Common myeloid progenitor, CD34-positive (primary cell): Measurements from ENCODE around the gene CMTM3.
"Not testable (repeated sequence)": the region's sequence is repeated elsewhere in the genome, so short reads cannot be mapped to it uniquely, and the experiment has no call there.

Experiments used
- CTCF ChIA-PET: fragments of 350-600 bp; sonication (Branson Sonifier 250); formaldehyde crosslinking; loops from one replicate; lab custom pipeline; 2021; ENCODE audit warnings: antibody characterized with exemption; lab: Charles Lee
- POLR2A ChIA-PET: fragments of 350-600 bp; sonication (Branson Sonifier 250); formaldehyde crosslinking; loops from one replicate; lab custom pipeline; 2021; ENCODE audit warnings: antibody characterized with exemption; lab: Charles Lee
- DNase-seq, 3 donors: peaks; one replicate each; pipeline versions ENCODE4 v3.0.0 to v3.0.0-alpha.2; 2013
- H3K27ac ChIP-seq, 2 experiments: 1 replicate in 1 of 2; 2 replicates in 1 of 2; pipeline ENCODE4 v1.7.0; 2013; ENCODE audit warnings: inconsistent platforms in 2 of 2, low read length in 2 of 2, mild to moderate bottlenecking in 2 of 2, low read depth in 1 of 2, moderate library complexity in 1 of 2; ENCODE audit not compliant: severe bottlenecking in 2 of 2, insufficient read depth in 1 of 2, poor library complexity in 1 of 2
- H3K27me3 ChIP-seq, 5 experiments: replicated peaks in 2 of 5; 1 replicate in 3 of 5; 2 replicates in 2 of 5; pipeline versions ENCODE4 v1.6.1 to v1.7.0; 2013; ENCODE audit warnings: low read length in 4 of 5, mild to moderate bottlenecking in 2 of 5, moderate library complexity in 2 of 5, inconsistent platforms in 1 of 5; ENCODE audit not compliant: insufficient read depth in 5 of 5, control insufficient read depth in 4 of 5
- H3K36me3 ChIP-seq, 4 experiments: 1 replicate in 2 of 4; 2 replicates in 2 of 4; pipeline versions ENCODE4 v1.6.1 to v1.7.0; 2013; ENCODE audit warnings: low read length in 3 of 4, control low read depth in 1 of 4, mild to moderate bottlenecking in 1 of 4; ENCODE audit not compliant: control insufficient read depth in 4 of 4, insufficient read depth in 4 of 4
- H3K4me1 ChIP-seq, 4 experiments: 1 replicate in 3 of 4; 2 replicates in 1 of 4; pipeline versions ENCODE4 v1.6.1 to v1.7.1; 2013; ENCODE audit warnings: low read length in 3 of 4, mild to moderate bottlenecking in 3 of 4, control low read depth in 1 of 4, inconsistent platforms in 1 of 4, moderate library complexity in 1 of 4; ENCODE audit not compliant: control insufficient read depth in 4 of 4, insufficient read depth in 4 of 4; ENCODE audit errors: control extremely low read depth in 1 of 4
- H3K4me3 ChIP-seq, 7 experiments: 1 replicate in 4 of 7; 2 replicates in 3 of 7; pipeline versions ENCODE4 v1.5.1 to v1.7.0; 2013; ENCODE audit warnings: mild to moderate bottlenecking in 7 of 7, low read length in 6 of 7, moderate library complexity in 6 of 7, inconsistent platforms in 2 of 7, low read depth in 2 of 7, control low read depth in 1 of 7; ENCODE audit not compliant: insufficient read depth in 4 of 7, control insufficient read depth in 1 of 7; ENCODE audit errors: extremely low read depth in 1 of 7
- H3K9me3 ChIP-seq, 5 experiments: 1 replicate in 4 of 5; 2 replicates in 1 of 5; pipeline versions ENCODE4 v1.6.1 to v1.7.1; 2013; ENCODE audit warnings: low read length in 4 of 5, mild to moderate bottlenecking in 2 of 5, inconsistent platforms in 1 of 5, low read depth in 1 of 5, moderate library complexity in 1 of 5; ENCODE audit not compliant: control insufficient read depth in 4 of 5, insufficient read depth in 2 of 5; ENCODE audit errors: control extremely low read depth in 1 of 5
- WGBS: methylation state at CpG from one replicate; pipeline ENCODE4 v1.1.5; 2013; ENCODE audit not compliant: insufficient coverage; 5-methylcytosine and 5-hydroxymethylcytosine counted together

Gene CMTM3

GRCh38 chr16:66620429-66620795 is 15.9 kb downstream of the CMTM3 start:
- no peaks in the 10 kb centered on the region for H3K4me1 ChIP-seq
- CTCF ChIA-PET, result interaction anchor here (0.8 to 1.9 kb wide), 5 partner anchors 12 to 38 kb away, joined by 3 to 11 read pairs (median 4); no protein-coding TSS in a partner anchor
- DNase-seq, result no peak
- no peak overlapping the region for H3K27ac ChIP-seq
- H3K4me3 ChIP-seq, result no peak overlapping the region
- POLR2A ChIA-PET, result no interaction called here
- no peaks in the 10 kb centered on the region for H3K9me3 ChIP-seq
- peaks cover 0 to 48% (median 14%) of the 10 kb centered on the region in 4 experiments for H3K36me3 ChIP-seq
- H3K27me3 ChIP-seq, result no peaks in the 10 kb centered on the region
- WGBS, result 99% methylated on average over 8 of the region's 8 CpGs

- H3K36me3 ChIP-seq, result peaks cover 0 to 44% (median 13%) of the 10 kb centered on the region in 4 experiments
- no peaks in the 10 kb centered on the region for H3K9me3 ChIP-seq
- 95% methylated on average over 14 of the region's 14 CpGs for WGBS
- H3K4me1 ChIP-seq, result no peaks in the 10 kb centered on the region
- no peak overlapping the region for H3K27ac ChIP-seq
- no peaks in the 10 kb centered on the region for H3K27me3 ChIP-seq
- no peak for DNase-seq
- POLR2A ChIA-PET, result no interaction called here
- CTCF ChIA-PET, result no interaction called here
- H3K4me3 ChIP-seq, result no peak overlapping the region
Observed at GRCh38 chr16:66621973-66622372, 17.5 kb downstream of the CMTM3 start.

GRCh38 chr16:66622863-66623262 is 18.4 kb downstream of the CMTM3 start:
- Histone ChIP-seq H3K36me3 (peaks cover 0 to 44% (median 13%) of the 10 kb centered on the region in 4 experiments), H3K4me3 (no peak overlapping the region), H3K27ac (no peak overlapping the region), H3K9me3 (no peaks in the 10 kb centered on the region), H3K4me1 (no peaks in the 10 kb centered on the region), H3K27me3 (no peaks in the 10 kb centered on the region)
- 85% methylated on average over 3 of the region's 3 CpGs for WGBS
- CTCF ChIA-PET, result interaction anchor here (3.1 kb wide), 1 partner anchor 14 kb away, joined by 18 read pairs; no protein-coding TSS in a partner anchor
- POLR2A ChIA-PET, result no interaction called here
- DNase-seq, result no peak

GRCh38 chr16:66623755-66624154 is 19.3 kb downstream of the CMTM3 start:
- H3K9me3 ChIP-seq, result no peaks in the 10 kb centered on the region
- no peaks in the 10 kb centered on the region for H3K4me1 ChIP-seq
- peaks cover 0 to 44% (median 12%) of the 10 kb centered on the region in 4 experiments for H3K36me3 ChIP-seq
- ChIA-PET POLR2A (no interaction called here), CTCF (interaction anchor here (0.9 to 3.1 kb wide), 5 partner anchors 11 to 28 kb away, joined by 3 to 18 read pairs (median 3); no protein-coding TSS in a partner anchor)
- 92% methylated on average over 3 of the region's 3 CpGs for WGBS
- H3K4me3 ChIP-seq, result no peak overlapping the region
- no peak for DNase-seq
- H3K27me3 ChIP-seq, result no peaks in the 10 kb centered on the region
- H3K27ac ChIP-seq, result no peak overlapping the region

- CTCF ChIA-PET, H3K9me3 ChIP-seq, POLR2A ChIA-PET, H3K4me3 ChIP-seq, H3K27me3 ChIP-seq, DNase-seq, H3K4me1 ChIP-seq, H3K27ac ChIP-seq: not testable (repeated sequence)
- H3K36me3 ChIP-seq, result peaks cover 0 to 12% (median 0%) of the 10 kb centered on the region in 4 experiments
- WGBS, result 95% methylated on average over 8 of the region's 17 CpGs
Observed at GRCh38 chr16:66627611-66628378, 23.3 kb downstream of the CMTM3 start.

GRCh38 chr16:66629856-66630255 is 25.4 kb downstream of the CMTM3 start:
- Histone ChIP-seq H3K4me1 (no peaks in the 10 kb centered on the region), H3K4me3 (no peak overlapping the region), H3K27me3 (no peaks in the 10 kb centered on the region), H3K9me3 (no peaks in the 10 kb centered on the region), H3K27ac (no peak overlapping the region), H3K36me3 (no peaks in the 10 kb centered on the region)
- 94% methylated on average over 3 of the region's 5 CpGs for WGBS
- POLR2A ChIA-PET, result interaction anchor here (0.5 kb wide), 1 partner anchor 53 kb away, joined by 6 read pairs; no protein-coding TSS in a partner anchor
- no peak for DNase-seq
- CTCF ChIA-PET, result interaction anchor here (0.8 to 1.6 kb wide), 2 partner anchors 12 to 21 kb away, joined by 3 to 4 read pairs; no protein-coding TSS in a partner anchor

- H3K4me1 ChIP-seq, H3K4me3 ChIP-seq, H3K27me3 ChIP-seq, H3K36me3 ChIP-seq, H3K9me3 ChIP-seq, POLR2A ChIA-PET, H3K27ac ChIP-seq, DNase-seq: not testable (repeated sequence)
- no CpG with 5 or more reads among the region's 49 CpGs for WGBS
- CTCF ChIA-PET, result interaction anchor here (1.6 kb wide), 1 partner anchor 13 kb away, joined by 4 read pairs; no protein-coding TSS in a partner anchor
Observed at GRCh38 chr16:66630561-66631260, 26.2 kb downstream of the CMTM3 start.
